Heart right ventricle (tissue), 16 donors: ENCODE measurements around the gene CELSR1. TPM values are rescaled to one million over a fixed set of nuclear protein-coding genes. Genes with fewer than 3 reads are reported as not detected.

Experiments used
- ATAC-seq, 8 donors: fragments of 200-7000 bp; cut with Tn5 transposase; one replicate each; pipeline ENCODE4 v1.9.1; 2020; ENCODE audit warnings: mild to moderate bottlenecking in 8 of 8, moderate library complexity in 8 of 8, moderate number of reproducible peaks in 1 of 8
- DNase-seq, 2 donors: peaks; one replicate each; pipeline ENCODE4 v3.0.0-alpha.2; 2020
- H3K27ac ChIP-seq, 10 donors: fragments of 200-600 bp; sonication (generic) in 2 of 10; one replicate each; pipeline versions ENCODE4 v1.5.0 to v1.8.0; 2020 to 2022; ENCODE audit warnings: mild to moderate bottlenecking in 3 of 10
- H3K27me3 ChIP-seq, 7 donors: fragments of 200-600 bp; one replicate each; pipeline ENCODE4 v1.8.0; 2021 to 2022; ENCODE audit warnings: mild to moderate bottlenecking in 2 of 7
- H3K36me3 ChIP-seq, 9 donors: fragments of 200-600 bp; sonication (generic) in 1 of 9; one replicate each; pipeline versions ENCODE4 v1.5.0 to v1.8.0; 2020 to 2022; ENCODE audit warnings: mild to moderate bottlenecking in 2 of 9
- H3K4me1 ChIP-seq, 9 donors: fragments of 200-600 bp; sonication (generic) in 1 of 9; one replicate each; pipeline versions ENCODE4 v1.5.0 to v1.8.0; 2020 to 2022; ENCODE audit warnings: mild to moderate bottlenecking in 4 of 9
- H3K4me3 ChIP-seq, 10 donors: fragments of 200-600 bp; sonication (generic) in 2 of 10; one replicate each; pipeline versions ENCODE4 v1.5.0 to v1.8.0; 2020 to 2022; ENCODE audit warnings: mild to moderate bottlenecking in 7 of 10, moderate library complexity in 2 of 10
- H3K9me3 ChIP-seq, 11 donors: fragments of 200-600 bp in 10 of 11; sonication (generic) in 2 of 11; one replicate each; pipeline versions ENCODE4 v1.5.0 to v1.8.0; 2013 to 2022; ENCODE audit warnings: mild to moderate bottlenecking in 2 of 11, control low read depth in 1 of 11, moderate library complexity in 1 of 11
- WGBS, 2 donors: extraction: QIAGEN DNeasy Blood & Tissue Kit; methylation state at CpG; one replicate each; pipeline ENCODE4 v1.1.7; 2013; ENCODE audit warnings: inconsistent platforms in 1 of 2; 5-methylcytosine and 5-hydroxymethylcytosine counted together
- intact Hi-C, 10 donors: fragments of 100-400 bp; cut with DNase I; formaldehyde crosslinking; loops; one replicate each; pipeline versions ENCODE4 v1.11.1 to v1.14.2; 2022
- long read RNA-seq, 3 donors: library from polyadenylated mRNA; unstranded; transcript quantifications; one replicate each; pipeline ENCODE4 v2.0.0, GENCODE V29; 2020 to 2021
- polyA plus RNA-seq, 2 donors: library from polyadenylated mRNA; stranded (reverse); fragments of 200-250 nt; gene quantifications; one replicate each; pipeline ENCODE4 v1.2.3, GENCODE V29; 2013
- total RNA-seq, 10 donors: library from RNA; stranded (reverse); fragmentation: NEBNext Ultra II Directional in 3 of 10; extraction: Animal tissue kit (Norgen Biotek cat#: 25700) in 3 of 10; gene quantifications; one replicate each; pipeline versions ENCODE4 v1.2.1 to v1.2.4, GENCODE V29; 2021 to 2023
- TF ChIP-seq, protein P1 (sequence below), 9 donors: fragments of 200-600 bp; sonication (generic) in 2 of 9; IDR thresholded peaks; one replicate each; pipeline versions ENCODE4 v1.5.0 to v1.8.0; 2021 to 2022; ENCODE audit warnings: antibody characterized with exemption in 9 of 9, mild to moderate bottlenecking in 5 of 9, moderate library complexity in 1 of 9
- donor health status: Arrhythmogenic right ventricular cardiomyopathy.
- donor health status: ischemic (EF 13 %, LVEDD 7.1; RV severe dilation, severe dysfunction).
- donor health status: healthy with polysubstance abuse.
- donor health status: DM: no; HTN: yes; CAD: no.
- donor health status: DM: no; HTN: no; CAD: no.
- donor health status: ischemic (EF 25% LVEDD 6.9; RV normal size, moderate dysfunction).
- donor health status: ischemic (EF 25% LVEDD 5.7; RV mildly dilated, moderate dysfunction).
- donor health status: healthy.
- donor health status: DM: yes; HTN: yes; CAD: no.
- donor health status: Ischemic cardiomyopathy.
- donor health status: ischemic (EF 35%, LVEDD 5.7; RV mildly dilated, moderate dysfunction).
- donor health status: nonischemic (EF 11% LVEDD 7.7; RV severe dilation, severe dysfunction).
- donor health status: DM: yes; HTN: yes; CAD: no.
- donor health status: PGD.
- donor health status: ischemic (EF 29% LVEDD 5.4; RV normal size, mild dysfunction).
- donor health status: nonischemic (EF 23%, LVEDD 6.1; RV moderate dilation, normal function).

Gene CELSR1, protein sequence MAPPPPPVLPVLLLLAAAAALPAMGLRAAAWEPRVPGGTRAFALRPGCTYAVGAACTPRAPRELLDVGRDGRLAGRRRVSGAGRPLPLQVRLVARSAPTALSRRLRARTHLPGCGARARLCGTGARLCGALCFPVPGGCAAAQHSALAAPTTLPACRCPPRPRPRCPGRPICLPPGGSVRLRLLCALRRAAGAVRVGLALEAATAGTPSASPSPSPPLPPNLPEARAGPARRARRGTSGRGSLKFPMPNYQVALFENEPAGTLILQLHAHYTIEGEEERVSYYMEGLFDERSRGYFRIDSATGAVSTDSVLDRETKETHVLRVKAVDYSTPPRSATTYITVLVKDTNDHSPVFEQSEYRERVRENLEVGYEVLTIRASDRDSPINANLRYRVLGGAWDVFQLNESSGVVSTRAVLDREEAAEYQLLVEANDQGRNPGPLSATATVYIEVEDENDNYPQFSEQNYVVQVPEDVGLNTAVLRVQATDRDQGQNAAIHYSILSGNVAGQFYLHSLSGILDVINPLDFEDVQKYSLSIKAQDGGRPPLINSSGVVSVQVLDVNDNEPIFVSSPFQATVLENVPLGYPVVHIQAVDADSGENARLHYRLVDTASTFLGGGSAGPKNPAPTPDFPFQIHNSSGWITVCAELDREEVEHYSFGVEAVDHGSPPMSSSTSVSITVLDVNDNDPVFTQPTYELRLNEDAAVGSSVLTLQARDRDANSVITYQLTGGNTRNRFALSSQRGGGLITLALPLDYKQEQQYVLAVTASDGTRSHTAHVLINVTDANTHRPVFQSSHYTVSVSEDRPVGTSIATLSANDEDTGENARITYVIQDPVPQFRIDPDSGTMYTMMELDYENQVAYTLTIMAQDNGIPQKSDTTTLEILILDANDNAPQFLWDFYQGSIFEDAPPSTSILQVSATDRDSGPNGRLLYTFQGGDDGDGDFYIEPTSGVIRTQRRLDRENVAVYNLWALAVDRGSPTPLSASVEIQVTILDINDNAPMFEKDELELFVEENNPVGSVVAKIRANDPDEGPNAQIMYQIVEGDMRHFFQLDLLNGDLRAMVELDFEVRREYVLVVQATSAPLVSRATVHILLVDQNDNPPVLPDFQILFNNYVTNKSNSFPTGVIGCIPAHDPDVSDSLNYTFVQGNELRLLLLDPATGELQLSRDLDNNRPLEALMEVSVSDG (N-terminal part only)
- total RNA-seq, result 10 to 100 TPM in 7 of 10 donors, 1 to 10 TPM in 3; 5.5 to 16.7 (median 11.8) TPM
- 1 to 10 TPM; 4.0 to 6.4 TPM for polyA plus RNA-seq
- long read RNA-seq, donor 1, partial matches to known transcripts, result 6 of 9 reads
- long read RNA-seq, donor 1, other reads (novel, unspliced or antisense), result 3 of 9 reads
- long read RNA-seq, donor 2, partial matches to known transcripts, result 5 of 18 reads
- long read RNA-seq, donor 2, other reads (novel, unspliced or antisense), result 12 of 18 reads
- long read RNA-seq, donor 3, partial matches to known transcripts, result 3 of 11 reads
- long read RNA-seq, donor 3, other reads (novel, unspliced or antisense), result 8 of 11 reads

DNA sequence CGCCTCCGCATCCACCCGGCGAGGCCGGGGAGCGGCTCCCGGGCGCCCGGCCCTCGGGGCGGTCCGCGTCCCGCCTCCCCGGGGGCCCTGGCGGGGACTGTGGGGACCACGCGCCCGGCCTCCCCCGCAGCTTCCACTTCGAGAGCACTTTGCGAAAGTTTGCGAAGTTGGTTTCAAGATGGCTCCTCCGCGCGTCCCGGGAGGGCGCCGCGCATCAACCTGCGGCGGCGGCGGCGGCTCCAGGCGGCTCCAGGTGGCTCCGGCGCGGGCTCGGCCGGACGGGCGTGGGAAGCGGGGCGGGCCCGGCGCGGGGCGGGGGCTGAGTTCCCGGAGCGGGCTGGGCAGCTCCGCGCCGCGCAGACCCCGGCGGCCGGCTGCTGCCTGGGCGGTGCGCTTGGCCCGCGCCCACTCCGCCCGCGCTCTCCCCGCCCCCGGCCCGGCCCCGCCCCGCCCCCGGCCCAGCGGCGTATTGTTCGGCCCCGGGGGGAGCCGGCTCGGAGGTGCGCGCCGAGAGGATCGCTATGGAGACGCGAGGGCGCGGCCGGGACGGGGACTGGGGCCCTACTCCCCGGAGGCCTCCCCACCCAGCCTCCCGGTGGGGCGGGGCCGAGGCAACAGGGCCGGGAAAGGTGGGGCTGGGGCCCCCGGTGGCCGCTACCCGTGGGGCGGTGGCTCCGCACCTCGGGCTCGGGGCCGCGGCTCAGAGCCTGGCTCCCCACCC, at the start of gene CELSR1:
CELSR1 (minus strand) TSS at position 396 of the 721 bp plus-strand sequence. CDS start 450 bp downstream, outside the sequence.
- TF ChIP-seq, protein P1, sequence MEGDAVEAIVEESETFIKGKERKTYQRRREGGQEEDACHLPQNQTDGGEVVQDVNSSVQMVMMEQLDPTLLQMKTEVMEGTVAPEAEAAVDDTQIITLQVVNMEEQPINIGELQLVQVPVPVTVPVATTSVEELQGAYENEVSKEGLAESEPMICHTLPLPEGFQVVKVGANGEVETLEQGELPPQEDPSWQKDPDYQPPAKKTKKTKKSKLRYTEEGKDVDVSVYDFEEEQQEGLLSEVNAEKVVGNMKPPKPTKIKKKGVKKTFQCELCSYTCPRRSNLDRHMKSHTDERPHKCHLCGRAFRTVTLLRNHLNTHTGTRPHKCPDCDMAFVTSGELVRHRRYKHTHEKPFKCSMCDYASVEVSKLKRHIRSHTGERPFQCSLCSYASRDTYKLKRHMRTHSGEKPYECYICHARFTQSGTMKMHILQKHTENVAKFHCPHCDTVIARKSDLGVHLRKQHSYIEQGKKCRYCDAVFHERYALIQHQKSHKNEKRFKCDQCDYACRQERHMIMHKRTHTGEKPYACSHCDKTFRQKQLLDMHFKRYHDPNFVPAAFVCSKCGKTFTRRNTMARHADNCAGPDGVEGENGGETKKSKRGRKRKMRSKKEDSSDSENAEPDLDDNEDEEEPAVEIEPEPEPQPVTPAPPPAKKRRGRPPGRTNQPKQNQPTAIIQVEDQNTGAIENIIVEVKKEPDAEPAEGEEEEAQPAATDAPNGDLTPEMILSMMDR (IDR thresholded peaks at IDR 0.05), result no peak
- Histone ChIP-seq H3K4me3 (peak within 1 kb of the TSS; percentile 20 to 56 (median 52)), H3K9me3 (no peaks in the 10 kb centered on the region), H3K27ac (peak within 1 kb of the TSS in 3 of 10 donors; percentile 15 to 60 (median 46)), H3K36me3 (no peaks in the 10 kb centered on the region), H3K4me1 (peaks cover 0 to 24% (median 15%) of the 10 kb centered on the region in 9 donors), H3K27me3 (peaks cover 0 to 56% (median 42%) of the 10 kb centered on the region in 7 donors)
- ATAC-seq, result peak; percentile 3 to 42 (median 32)
- DNase-seq, result no peak
- intact Hi-C loops, result loop anchor here in 2 of 10 donors (10.0 kb wide), 2 partner anchors 133 to 413 kb away; no protein-coding TSS in a partner anchor
- 0% methylated on average over 53 to 99 of the region's 101 CpGs for WGBS, 2 donors

DNA sequence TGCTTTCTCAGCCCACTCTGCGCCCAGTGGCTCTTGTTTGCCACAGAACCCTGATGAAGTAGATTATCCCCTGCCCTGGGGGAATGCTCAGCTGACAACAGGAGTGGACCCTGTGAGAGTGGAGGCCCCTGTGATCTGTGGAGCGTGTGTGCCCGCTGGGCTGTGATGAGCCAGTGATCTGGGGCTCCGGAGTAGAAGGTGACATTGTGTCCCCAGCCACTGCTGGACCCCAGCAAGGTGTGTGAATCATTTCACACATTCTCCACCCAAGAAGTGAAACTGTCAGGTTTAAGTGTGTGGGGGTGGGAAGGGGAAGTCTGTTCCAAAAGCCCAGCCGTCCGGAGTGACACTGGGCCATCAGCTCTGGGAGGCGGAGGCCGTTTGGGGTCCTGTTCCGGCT, 49.6 kb upstream of the CELSR1 start:
- Histone ChIP-seq H3K9me3 (no peaks in the 10 kb centered on the region), H3K4me1 (peaks cover 54 to 86% (median 64%) of the 10 kb centered on the region in 9 donors), H3K27me3 (no peaks in the 10 kb centered on the region), H3K27ac (peak overlapping the region in 8 of 10 donors; percentile 69 to 89 (median 82)), H3K4me3 (no peak overlapping the region), H3K36me3 (no peaks in the 10 kb centered on the region)
- WGBS, 2 donors, result 42 to 60% methylated on average over 9 of the region's 9 CpGs
- TF ChIP-seq, protein P1 (IDR thresholded peaks at IDR 0.05), result no peak
- DNase-seq, result no peak
- ATAC-seq, result no peak
- intact Hi-C loops, result loop anchor here in 1 of 10 donors (5.0 kb wide), 1 partner anchor 35 kb away; the partner anchor contains the start of gene GRAMD4

DNA sequence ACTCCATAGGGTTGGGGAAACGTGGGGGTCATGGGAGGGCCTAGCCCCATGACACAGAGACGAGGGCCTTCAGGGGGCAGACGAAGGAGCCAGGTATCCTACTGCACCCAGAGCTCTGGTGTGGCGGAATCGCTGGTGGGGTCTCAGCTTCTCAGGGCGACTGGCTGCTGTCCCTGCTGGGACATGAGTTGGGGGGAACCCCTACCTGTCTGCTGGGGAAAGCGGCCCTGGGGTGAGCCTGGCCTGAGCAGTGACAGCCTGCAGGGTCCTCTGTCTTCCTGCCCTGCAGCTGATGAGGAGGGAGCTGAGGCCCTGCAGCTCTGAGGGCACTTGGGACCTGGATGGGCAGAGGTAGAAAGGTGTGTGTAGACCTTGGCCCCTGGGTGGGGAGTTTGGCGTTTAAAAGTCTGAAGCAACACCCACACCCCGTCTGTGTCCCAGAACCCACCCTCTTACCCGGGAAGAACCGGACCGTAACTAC, 49.2 kb upstream of the CELSR1 start:
- WGBS, 2 donors, result 85 to 86% methylated on average over 12 of the region's 12 CpGs
- Histone ChIP-seq H3K4me1 (peaks cover 52 to 87% (median 66%) of the 10 kb centered on the region in 9 donors), H3K9me3 (no peaks in the 10 kb centered on the region), H3K27me3 (no peaks in the 10 kb centered on the region), H3K4me3 (no peak overlapping the region), H3K27ac (peak overlapping the region in 3 of 10 donors; percentile 78 to 88 (median 81)), H3K36me3 (no peaks in the 10 kb centered on the region)
- TF ChIP-seq, protein P1 (IDR thresholded peaks at IDR 0.05), result no peak
- DNase-seq (no peak), ATAC-seq (no peak)
- intact Hi-C loops, result loop anchor here in 1 of 10 donors (5.0 kb wide), 1 partner anchor 36 kb away; the partner anchor contains the start of gene GRAMD4
